Left kidney (tissue), 8 donors: ENCODE measurements around the gene EMX1. TPM values are rescaled to one million over a fixed set of nuclear protein-coding genes. Genes with fewer than 3 reads are reported as not detected.

Source experiments
- DNase-seq: peaks from one replicate; pipeline ENCODE4 v3.0.0-alpha.2; 2013
- long read RNA-seq, 8 donors: transcript quantifications; one replicate each; lab custom pipeline, GENCODE V29; 2026
- polyA plus RNA-seq: library from polyadenylated mRNA; unstranded; fragments of 120-200 nt; gene quantifications from one replicate; pipeline ENCODE4 v1.2.1, GENCODE V29; 2013; ENCODE audit not compliant: insufficient read length

The EMX1 gene
- polyA plus RNA-seq, result 37.9 TPM
- long read RNA-seq, donor 1, transcript EMX1-201 (3 exons, 2,188 nt), result minor isoform, 26 of 83 reads
- long read RNA-seq, donor 1, transcript EMX1-206 (1 exons, 2,900 nt), result major isoform, 49 of 83 reads
- long read RNA-seq, donor 1, transcript EMX1-204 (3 exons, 480 nt), result minor isoform, 5 of 83 reads
- long read RNA-seq, donor 1, partial matches to known transcripts, result 0 of 83 reads
- long read RNA-seq, donor 1, other reads (novel, unspliced or antisense), result 0 of 83 reads
- long read RNA-seq, donor 2, transcript EMX1-201 (3 exons, 2,188 nt), result minor isoform, 7 of 32 reads
- long read RNA-seq, donor 2, transcript EMX1-206 (1 exons, 2,900 nt), result major isoform, 19 of 32 reads
- long read RNA-seq, donor 2, partial matches to known transcripts, result 0 of 32 reads
- long read RNA-seq, donor 2, other reads (novel, unspliced or antisense), result 0 of 32 reads
- long read RNA-seq, donor 3, transcript EMX1-201 (3 exons, 2,188 nt), result minor isoform, 9 of 27 reads
- long read RNA-seq, donor 3, transcript EMX1-206 (1 exons, 2,900 nt), result major isoform, 17 of 27 reads
- long read RNA-seq, donor 3, partial matches to known transcripts, result 0 of 27 reads
- long read RNA-seq, donor 3, other reads (novel, unspliced or antisense), result 0 of 27 reads
- long read RNA-seq, donor 4, transcript EMX1-206 (1 exons, 2,900 nt), result major isoform, 10 of 12 reads
- long read RNA-seq, donor 4, partial matches to known transcripts, result 0 of 12 reads
- long read RNA-seq, donor 4, other reads (novel, unspliced or antisense), result 0 of 12 reads
- long read RNA-seq, donor 5, transcript EMX1-206 (1 exons, 2,900 nt), result major isoform, 29 of 58 reads
- long read RNA-seq, donor 5, transcript EMX1-201 (3 exons, 2,188 nt), result minor isoform, 23 of 58 reads
- long read RNA-seq, donor 5, partial matches to known transcripts, result 0 of 58 reads
- long read RNA-seq, donor 5, other reads (novel, unspliced or antisense), result 0 of 58 reads
- long read RNA-seq, donor 6, transcript EMX1-206 (1 exons, 2,900 nt), result major isoform, 24 of 51 reads
- long read RNA-seq, donor 6, transcript EMX1-201 (3 exons, 2,188 nt), result minor isoform, 20 of 51 reads
- long read RNA-seq, donor 6, partial matches to known transcripts, result 0 of 51 reads
- long read RNA-seq, donor 6, other reads (novel, unspliced or antisense), result 0 of 51 reads
- long read RNA-seq, donor 7, transcript EMX1-206 (1 exons, 2,900 nt), result major isoform, 44 of 85 reads
- long read RNA-seq, donor 7, transcript EMX1-201 (3 exons, 2,188 nt), result minor isoform, 28 of 85 reads
- long read RNA-seq, donor 7, transcript EMX1-203 (2 exons, 959 nt), result minor isoform, 6 of 85 reads
- long read RNA-seq, donor 7, transcript EMX1-204 (3 exons, 480 nt), result minor isoform, 6 of 85 reads
- long read RNA-seq, donor 7, partial matches to known transcripts, result 0 of 85 reads
- long read RNA-seq, donor 7, other reads (novel, unspliced or antisense), result 0 of 85 reads
- long read RNA-seq, donor 8, transcript EMX1-206 (1 exons, 2,900 nt), result minor isoform, 7 of 24 reads
- long read RNA-seq, donor 8, transcript EMX1-201 (3 exons, 2,188 nt), result major isoform, 12 of 24 reads
- long read RNA-seq, donor 8, partial matches to known transcripts, result 0 of 24 reads
- long read RNA-seq, donor 8, other reads (novel, unspliced or antisense), result 0 of 24 reads

- peak; percentile 66 for DNase-seq
Measured at GRCh38 chr2:72917138-72917876, at the start of gene EMX1. Gene EMX1, plus strand, starts transcription at chr2:72917519. Its CDS starts 334 bp downstream, at chr2:72917853.

GRCh38 chr2:72871060-72871459, 46.3 kb upstream of the EMX1 start:
- no peak for DNase-seq

GRCh38 chr2:72871880-72872279, 45.4 kb upstream of the EMX1 start:
- no peak for DNase-seq

GRCh38 chr2:72883356-72883962, 33.9 kb upstream of the EMX1 start:
- DNase-seq, result peak; percentile 74

GRCh38 chr2:72886505-72887031, 30.8 kb upstream of the EMX1 start:
- no peak for DNase-seq

- no peak for DNase-seq
Measured at GRCh38 chr2:72887032-72887739, 30.1 kb upstream of the EMX1 start, which contains the start of gene SPR. Gene SPR, plus strand, starts transcription at chr2:72887408. Its CDS starts 25 bp downstream, at chr2:72887433.

GRCh38 chr2:72887740-72888437, 29.4 kb upstream of the EMX1 start:
- DNase-seq, result peak; percentile 85

- DNase-seq, result no peak
Measured at GRCh38 chr2:72888438-72889202, 28.7 kb upstream of the EMX1 start.

GRCh38 chr2:72889991-72890390, 27.3 kb upstream of the EMX1 start:
- DNase-seq, result no peak

GRCh38 chr2:72891091-72891818, 26.1 kb upstream of the EMX1 start:
- DNase-seq, result no peak

- peak; percentile 48 for DNase-seq
Measured at GRCh38 chr2:72892506-72893173, 24.7 kb upstream of the EMX1 start.

- no peak for DNase-seq
Measured at GRCh38 chr2:72893594-72894319, 23.6 kb upstream of the EMX1 start.

GRCh38 chr2:72894514-72894913, 22.8 kb upstream of the EMX1 start:
- no peak for DNase-seq

- DNase-seq, result no peak
Measured at GRCh38 chr2:72895154-72895553, 22.2 kb upstream of the EMX1 start.

GRCh38 chr2:72895759-72896281, 21.5 kb upstream of the EMX1 start:
- DNase-seq, result no peak
